Activated CD4-positive, alpha-beta T cell treated with anti-CD3 and anti-CD28 coated beads, Interleukin-10, Interleukin-2, amounts not matched to agents 100 ng/mL and 50 ng/mL, durations not matched to agents 16 hours and 8 hours (primary cell): Measurements from ENCODE around the gene ACADS.

Experiments
- DNase-seq: peaks from one replicate; pipeline ENCODE4 v3.0.0-alpha.2; 2020

Gene ACADS, protein sequence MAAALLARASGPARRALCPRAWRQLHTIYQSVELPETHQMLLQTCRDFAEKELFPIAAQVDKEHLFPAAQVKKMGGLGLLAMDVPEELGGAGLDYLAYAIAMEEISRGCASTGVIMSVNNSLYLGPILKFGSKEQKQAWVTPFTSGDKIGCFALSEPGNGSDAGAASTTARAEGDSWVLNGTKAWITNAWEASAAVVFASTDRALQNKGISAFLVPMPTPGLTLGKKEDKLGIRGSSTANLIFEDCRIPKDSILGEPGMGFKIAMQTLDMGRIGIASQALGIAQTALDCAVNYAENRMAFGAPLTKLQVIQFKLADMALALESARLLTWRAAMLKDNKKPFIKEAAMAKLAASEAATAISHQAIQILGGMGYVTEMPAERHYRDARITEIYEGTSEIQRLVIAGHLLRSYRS

DNA sequence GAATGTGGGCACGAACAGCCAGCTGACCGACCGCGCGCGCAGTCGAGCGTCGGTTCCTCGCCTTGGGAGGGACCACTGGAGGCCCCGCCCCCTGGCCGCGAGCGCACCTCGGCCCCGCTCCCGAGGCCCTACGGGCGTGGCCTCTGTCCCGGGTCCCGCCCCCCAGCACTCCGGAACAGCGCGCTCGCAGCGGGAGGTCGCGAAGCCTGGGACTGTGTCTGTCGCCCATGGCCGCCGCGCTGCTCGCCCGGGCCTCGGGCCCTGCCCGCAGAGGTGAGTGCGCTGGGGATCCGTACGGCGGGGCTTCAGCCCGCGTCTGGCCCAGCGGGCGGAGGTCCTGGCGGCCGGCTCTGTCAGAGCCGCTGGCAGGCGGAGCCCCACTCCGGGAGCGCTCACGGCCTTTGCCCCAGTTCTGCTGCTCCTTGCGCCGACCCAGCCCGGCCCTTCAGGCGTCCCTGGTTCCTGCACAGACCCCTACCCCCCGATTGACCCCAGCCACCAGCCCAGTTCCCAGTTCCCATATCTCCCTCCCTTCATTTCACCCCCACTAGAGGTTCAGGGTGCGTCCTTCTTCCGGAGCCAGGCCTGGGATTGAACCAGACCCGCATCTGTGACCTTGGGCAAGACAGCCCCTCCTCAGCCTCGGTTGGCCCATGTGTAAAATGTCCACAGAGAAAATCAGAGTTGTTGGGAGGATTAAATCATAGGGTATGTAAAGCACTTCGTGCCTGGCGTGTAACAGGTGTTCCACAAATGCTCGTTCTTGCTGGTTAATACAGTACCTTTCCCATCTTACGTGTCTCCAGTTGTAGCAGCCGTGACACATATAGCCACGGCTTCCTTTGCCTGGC, at the start of gene ACADS:
Gene ACADS, plus strand, starts transcription at position 168 of the 851 bp plus-strand sequence. Its CDS starts 60 bp downstream, at position 228.
- DNase-seq = peak; percentile 91

DNA sequence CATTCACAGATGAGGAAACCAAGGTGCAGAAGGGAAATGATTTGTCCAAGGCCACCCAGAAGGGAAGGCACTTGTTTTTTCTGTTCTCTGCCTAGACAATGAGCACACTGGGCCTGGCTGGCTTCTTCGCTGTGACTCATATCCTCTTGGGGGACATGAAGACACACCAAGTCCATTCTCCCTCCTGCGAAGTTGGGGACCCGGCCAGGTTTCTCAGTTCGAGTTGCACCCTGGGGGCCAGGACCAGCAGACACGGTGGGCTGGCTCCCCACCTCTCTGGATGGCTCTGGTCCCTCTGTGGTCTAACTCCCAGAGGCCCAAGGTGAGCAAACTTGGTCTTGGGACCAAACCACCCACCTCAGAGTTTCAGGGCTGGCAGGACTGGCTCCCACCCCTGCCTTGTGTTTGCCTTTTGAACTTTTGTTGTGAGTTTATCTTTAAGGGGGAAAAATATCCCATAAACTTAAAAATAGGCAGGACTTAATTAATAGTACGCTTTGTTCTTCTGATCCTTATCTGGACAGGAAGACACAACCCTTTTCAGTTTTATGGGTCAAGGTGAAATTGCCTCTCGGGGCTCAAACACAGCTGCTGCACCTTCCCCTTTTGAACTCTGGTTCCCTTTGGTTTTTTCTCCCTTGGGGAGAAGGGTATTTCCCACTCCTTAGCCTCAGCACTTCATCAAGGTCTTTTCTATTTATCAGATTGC, 47.7 kb upstream of the ACADS start:
- peak; percentile 79 for DNase-seq

DNA sequence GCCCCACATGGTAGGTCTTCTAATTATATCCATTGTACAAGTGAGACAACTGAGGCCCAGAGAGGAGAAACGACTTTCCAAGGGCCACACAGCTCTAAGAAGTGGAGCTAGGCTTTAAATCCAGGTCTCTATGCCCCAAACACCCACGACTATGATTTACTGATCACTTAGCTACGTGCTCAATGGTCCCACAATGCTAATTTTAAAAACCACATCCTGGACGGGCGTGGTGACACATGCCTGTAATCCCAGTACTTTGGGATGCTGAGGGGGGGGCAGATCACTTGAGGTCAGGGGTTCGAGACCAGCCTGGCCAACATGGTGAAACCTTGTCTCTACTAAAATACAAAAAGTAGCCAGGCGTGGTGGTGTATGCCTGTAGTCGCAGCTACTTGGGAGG, 47.1 kb upstream of the ACADS start:
- peak; percentile 36 for DNase-seq

DNA sequence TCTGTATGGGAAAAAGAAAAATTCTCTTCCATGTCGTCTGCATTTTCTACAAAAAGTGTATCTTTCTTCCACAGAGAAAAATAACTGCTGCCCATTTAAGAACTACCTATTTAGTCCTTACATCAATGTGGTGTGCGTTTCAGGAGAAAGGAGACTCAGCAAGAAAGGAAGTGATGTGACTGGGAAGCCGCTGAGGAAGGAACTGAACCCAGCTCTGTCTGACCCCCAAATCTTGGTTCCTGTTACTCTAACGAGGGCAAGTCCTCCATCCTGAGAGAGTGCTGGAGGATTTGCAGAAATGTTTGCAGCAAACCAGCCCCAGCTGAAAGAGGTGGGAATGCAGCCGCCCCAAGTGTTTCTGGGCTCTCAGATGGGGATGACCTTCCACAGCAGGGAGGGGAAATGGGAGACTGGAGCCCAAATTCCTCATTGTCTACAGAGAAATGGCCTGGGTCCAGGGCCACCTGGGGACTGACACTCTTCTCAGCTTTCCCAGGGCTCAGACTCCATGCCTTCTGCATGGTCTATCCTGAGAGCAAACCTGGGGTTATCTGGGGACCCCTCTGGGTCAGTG, 45.4 kb upstream of the ACADS start:
- DNase-seq = no peak

DNA sequence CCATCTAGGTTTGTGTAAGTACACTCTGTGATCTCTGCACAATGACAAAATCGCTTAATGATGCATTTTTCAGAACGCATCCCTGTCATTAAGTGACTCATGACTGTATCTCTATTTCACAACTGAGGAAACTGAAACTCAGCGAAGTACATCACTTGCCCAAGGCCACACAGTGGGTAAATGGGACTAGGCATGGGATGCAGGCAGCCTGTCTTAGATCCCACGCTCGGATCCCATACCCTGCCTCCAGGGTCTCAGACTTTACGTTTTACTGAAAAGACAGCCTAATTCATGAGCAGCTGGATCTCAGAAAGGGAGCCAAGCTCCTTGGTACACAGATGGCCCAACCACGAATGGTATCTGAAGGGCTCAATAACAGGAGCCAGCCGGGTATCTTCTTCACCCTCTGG, 41.1 kb upstream of the ACADS start:
- peak; percentile 80 for DNase-seq

DNA sequence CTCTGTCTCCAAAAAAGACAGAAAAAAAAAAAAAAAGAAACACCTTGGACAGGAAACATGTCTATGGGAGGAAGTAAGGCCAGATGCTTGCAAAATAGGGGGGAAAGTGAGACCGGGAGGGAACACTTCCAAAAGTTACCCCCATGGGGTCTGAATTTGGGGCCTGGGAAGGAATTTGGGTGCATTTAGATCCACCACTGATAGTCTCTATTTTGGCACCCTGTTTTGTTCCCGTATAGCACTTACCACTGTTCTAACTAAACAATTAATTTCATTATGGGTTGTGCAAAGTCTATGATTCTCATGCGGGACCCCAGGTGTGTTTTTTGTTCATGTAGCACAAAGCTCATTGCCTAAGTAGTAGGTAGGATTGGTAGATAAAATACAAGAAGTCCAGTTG, 40.1 kb upstream of the ACADS start:
- no peak for DNase-seq

DNA sequence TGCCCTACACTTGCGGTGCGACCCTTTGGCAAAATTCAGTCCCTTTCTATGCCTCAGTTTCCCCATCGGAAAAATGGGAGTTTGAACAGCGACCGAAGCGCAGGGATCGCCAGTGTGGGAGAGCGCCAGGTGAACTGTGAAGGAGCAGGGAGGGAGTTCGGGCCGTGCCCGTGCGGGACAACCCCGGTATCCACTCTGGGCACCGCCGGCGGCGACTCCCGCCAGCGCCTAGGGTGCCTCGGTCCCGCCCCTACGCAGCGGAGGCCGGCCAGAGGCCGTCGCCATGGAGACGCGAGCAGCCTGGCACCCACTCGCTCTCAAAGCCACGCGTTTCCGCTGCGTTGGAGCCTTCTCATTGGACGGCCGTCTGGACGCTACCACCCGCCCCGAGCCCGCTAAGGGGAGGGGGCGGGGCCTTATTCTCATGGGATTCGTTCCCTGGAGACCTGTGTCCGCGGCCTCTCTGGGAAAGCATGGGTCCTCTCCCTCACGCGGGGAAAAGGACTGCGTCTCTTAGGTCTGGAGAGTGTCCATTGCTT, 39.4 kb upstream of the ACADS start:
- DNase-seq = peak; percentile 99

DNA sequence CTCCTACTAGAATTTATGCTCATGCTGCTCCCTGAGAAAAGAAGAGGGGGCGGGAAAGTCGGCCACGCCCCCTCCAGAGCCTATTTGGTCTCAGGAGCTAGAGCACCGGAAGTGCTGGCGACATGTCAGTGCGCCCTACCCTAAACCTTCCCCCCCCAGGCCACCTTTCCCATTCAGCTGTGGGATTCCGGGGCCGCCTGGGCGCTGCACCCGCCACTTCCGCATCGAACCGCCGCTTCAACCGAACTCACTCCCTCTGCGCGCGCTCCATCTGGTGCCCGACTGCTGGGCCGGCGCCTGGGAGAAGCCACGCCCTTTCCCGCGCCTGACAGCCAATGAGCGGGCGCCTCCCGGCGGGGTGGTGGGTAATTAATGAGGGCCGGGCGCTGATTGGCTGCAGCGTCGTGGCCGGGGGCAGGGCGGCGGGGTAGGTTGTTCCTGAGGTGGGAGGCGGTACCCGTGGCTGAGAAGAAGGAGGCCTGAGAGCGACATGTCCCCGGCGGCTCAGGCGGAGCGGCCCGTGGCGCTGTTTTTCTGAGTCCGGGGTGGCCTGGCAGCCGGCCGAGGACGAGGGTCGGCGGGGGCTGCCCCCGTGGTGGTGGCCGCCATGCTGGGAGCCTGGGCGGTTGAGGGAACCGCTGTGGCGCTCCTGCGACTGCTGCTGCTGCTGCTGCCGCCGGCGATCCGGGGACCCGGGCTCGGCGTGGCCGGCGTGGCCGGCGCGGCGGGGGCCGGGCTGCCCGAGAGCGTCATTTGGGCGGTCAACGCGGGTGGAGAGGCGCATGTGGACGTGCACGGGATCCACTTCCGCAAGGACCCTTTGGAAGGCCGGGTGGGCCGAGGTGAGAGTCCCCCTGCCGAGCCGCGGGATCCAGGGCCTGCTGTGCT, 38.7 kb upstream of the ACADS start, which contains the start of gene MLEC:
Gene MLEC, plus strand, starts transcription at position 460 of the 888 bp plus-strand sequence. Its CDS starts 148 bp downstream, at position 608.
- peak; percentile 99 for DNase-seq

DNA sequence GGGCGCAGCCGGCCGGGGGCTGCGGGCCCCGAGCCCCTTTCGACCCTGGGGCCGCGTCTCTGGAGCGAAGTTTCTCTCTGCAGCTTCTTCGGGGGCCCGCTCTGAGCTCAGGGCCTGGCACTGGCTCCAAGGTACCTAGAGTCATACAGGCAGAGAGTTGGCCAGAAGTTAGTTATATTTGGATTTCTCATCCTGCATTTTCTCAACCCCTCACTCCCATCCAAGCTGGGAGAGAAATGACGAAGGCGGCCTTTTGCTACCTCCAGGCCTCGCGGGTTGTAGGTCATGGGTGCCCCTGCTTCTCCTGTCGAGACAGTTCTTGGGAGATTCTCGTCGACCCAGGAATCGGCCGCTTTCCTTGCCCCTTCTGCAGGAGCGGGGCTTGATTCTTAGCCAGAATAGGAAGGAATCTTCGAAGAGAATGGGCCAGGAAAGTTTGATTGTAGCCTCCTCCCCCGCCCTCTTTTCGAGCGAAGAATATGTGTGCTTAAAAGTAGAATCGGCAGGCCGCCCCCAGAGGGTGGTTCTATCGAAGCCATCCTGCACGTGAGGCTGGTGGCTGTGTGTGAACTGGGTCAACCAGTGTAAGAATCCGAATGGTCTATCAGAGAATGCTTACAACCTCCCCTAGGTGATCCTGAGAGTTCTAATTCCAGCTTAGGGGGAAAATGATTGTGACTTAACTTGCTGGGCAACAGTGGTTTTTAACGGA, 37.9 kb upstream of the ACADS start:
- peak; percentile 49 for DNase-seq

DNA sequence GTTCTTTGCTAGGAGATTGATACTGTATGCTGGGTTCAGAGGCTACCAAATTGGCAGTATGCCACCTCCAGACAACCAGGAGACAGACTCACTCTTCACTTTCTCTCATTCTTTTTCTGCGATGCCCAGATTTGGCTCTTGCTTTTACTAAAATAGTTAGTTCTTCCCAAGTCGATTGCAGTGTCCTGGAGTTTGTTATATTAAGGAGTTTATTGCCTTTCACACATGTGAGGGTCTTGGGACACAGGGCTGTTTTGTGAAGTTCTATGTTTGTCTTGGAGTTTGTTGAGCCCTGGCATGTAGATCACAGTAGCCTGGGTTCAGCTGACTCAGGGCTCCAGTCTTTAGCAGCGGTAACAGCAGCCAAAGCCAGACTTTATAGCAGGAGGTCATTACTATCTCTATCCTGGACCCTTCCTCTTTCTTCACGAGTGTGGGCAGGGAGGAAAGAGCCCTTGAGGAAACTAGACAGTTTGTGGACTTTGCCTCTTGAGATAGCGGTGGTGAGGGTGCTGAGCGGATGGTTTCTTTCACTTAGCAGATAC, 37.0 kb upstream of the ACADS start:
- DNase-seq = no peak

DNA sequence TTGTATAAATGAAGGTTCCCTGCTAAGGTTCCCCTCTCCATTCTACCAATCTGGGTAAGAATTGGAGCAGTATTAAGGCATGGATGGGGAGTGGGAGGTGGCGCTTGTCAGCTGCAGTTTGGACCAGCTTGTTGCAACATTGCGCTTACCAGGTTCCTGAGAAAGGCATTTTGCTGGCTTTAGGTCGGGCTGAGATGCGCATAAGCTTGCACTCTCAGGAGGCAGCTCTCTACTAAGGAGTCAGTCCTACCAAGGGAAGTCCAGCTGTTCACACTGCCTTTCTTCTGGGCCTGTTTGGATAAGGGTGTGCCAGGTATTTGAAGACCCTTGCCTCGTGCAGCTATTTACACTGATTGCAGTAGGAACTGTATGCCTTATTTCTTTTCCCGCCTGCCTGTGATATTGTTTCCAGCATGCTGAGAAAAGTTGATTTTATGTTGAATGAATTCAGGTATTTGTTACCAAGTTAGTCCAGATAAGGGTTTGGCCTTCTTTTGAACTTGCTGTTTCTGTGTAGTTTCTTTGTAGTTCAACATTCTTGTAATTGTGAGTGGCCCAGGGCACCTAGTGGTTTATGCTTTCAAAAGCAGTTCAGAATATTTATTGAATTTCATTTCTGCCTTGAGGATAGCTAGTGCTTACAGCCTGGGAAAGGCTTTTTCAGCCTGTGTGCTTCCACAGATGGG, 36.1 kb upstream of the ACADS start:
- DNase-seq = no peak

DNA sequence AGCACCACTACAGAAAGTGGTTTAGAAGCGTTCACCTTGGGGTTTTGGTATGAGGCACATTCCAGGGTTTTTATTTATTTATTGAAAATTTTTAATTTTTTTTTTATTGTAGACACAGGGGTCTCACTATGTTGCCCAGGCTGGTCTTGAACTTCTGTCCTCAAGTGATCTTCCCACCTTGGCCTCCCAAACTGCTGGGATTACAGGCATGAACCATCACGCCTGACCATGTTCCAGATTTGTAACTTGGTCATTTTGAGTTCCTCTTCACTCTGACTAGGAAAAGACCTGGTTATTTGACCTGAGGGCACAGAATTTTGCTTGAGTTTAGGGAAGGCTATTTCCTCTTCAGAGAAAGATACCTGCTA, 35.6 kb upstream of the ACADS start:
- DNase-seq = no peak

DNA sequence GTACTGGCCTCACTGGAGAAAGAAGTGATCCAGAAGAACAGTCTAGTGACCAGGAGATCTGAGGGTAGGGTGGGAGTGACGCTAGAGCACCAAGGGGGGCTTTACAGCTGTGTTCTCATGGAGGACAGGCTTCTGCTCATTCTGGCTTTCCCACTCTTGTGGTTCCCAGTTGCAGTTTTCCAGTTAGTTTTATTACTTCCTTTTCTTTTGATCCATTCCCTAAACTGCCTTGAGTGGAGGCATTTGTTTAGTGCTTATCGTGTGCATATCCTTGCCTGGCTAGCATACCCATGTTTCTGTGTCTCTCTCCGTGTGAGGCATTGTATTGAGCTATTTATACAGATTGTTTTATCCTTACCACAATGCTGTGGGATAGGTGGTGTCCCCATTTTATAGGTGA, 34.6 kb upstream of the ACADS start:
- DNase-seq = no peak

DNA sequence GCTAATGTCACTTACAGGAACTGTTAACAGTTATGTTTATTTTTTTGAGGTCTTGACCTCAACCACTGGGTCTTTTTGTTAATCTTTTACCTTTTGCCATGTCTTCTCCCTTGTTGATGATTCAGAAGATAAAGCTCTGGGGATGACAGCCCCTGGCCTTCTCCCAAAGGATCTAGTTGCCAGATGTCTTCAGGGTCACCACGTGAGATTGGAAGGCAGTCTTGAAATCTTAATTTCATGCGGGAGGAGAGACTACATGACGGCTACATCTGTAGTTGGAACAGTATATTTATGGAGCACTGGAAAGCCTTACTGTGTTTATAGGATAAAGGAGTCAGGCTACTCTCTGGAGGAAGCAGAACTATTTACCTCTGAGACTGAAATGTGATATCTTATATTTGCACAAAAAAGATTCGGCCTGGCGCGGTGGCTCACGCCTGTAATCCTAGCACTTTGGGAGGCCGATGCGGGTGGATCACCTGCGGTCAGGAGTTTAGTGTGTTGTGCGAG, 33.0 kb upstream of the ACADS start:
- no peak for DNase-seq

DNA sequence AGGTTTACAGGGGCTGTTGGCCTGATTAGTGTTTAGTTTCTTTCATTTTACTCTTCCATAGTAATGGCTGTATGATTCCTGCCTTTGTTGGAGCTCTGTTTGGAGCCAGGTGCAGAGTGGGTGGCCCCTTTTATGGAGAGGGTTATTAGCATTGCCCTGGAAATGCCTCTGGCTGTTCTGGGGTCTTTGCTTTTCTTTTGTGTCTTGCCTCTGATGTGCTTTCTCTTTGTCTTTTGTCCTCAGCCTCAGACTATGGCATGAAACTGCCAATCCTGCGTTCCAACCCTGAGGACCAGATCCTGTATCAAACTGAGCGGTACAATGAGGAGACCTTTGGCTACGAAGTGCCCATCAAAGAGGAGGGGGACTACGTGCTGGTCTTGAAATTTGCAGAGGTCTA, 31.8 kb upstream of the ACADS start:
- DNase-seq = no peak

DNA sequence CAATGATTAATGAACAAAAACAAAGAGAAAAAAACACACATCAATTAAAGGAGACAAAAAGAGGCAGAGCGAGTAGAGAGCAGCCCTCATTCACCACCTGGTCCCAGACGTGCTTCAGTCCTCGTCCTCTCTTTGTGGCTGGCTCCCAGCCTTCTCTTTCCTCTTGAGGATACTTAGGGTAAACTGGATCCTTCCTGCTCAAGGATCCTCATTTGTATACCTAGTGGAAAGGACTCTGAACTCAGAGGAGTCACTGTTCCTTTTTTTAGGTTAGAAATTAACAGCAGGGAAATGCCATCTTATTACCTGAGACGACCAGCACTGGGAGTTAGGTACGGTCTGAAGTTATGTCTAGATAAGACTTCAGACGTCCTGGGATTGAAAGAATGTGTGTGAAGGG, 29.0 kb upstream of the ACADS start:
- DNase-seq = no peak

DNA sequence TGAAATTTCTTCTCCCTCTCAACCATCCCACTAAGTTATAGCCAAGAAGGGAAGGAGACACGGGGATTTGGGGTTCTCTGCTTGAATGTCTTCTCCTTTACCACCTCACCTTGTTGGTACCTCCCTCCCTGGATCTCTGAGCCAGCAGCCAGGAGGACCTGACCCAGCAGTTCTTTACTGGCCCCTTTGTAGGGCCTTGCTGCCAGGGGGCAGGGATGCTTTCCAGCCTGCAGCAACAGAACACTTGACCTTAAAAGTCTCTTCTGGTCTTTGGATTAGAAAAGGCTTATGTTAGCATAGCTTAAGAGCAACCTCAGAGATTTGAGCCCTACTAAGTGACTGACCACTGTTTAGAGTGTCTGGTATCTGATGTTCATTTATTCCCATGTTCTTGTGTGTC, 28.3 kb upstream of the ACADS start:
- no peak for DNase-seq

DNA sequence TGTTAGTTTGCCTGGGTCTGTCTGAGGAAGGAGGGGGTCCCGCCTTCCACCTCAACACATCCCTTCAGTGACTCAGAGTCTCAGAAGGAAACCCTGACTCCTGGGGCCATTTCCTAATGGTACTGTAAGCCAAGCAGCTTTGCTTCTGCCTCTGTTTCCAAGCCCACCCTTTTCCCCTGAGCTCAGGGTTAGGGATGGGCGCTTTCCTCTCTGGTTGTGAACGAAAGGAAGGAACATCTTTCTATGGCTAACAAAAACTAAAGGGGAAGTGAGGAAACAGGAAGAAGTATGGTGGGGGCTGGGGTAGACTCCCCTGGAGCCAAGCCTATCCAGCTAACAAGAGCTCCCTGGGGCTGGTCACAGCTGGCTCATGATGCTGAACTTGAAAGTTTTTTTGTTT, 27.0 kb upstream of the ACADS start:
- DNase-seq = no peak

DNA sequence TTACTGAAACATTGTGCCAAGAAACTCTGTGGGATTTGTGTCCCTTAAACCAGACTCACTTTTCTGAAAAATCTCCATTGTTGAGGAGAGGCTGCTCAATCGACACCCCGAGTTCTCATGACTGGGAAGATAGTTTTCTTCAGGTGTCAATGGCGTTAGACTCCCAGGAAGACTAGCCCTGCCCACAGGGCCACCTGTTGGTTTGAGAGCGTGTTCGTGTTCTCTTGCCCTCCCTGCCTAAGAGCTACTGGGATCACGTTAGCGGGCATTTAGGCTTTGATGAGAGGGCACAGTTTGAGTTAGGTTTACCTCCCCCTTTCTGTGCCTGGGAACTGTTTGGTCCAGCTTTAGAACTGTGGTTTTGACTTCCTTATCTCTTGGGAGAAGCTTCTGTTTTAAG, 26.1 kb upstream of the ACADS start:
- no peak for DNase-seq

DNA sequence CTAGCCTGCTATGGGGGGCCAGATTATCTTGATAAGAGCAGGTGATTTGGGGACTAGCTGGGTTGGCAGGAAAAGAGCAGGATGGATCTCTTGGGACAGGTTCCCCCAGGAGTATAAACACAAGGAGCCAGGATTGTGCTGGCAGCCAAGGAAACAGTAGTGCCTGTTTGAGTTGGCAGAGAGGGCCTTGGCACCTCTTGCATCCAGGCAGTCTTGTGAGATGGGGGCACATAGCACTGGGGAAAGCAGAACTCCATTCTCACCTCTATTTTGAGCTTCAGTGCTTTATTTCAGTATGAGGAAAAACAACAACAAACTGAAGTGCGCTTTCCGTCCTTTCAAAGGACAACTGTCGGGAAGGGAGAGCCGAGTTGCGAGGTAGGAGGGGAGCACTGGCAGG, 24.7 kb upstream of the ACADS start:
- no peak for DNase-seq
